Breast epithelium (tissue), 4 donors: ENCODE data around the gene NRGN. TPM values are rescaled to one million over a fixed set of nuclear protein-coding genes. Genes with fewer than 3 reads are reported as not detected.
A peak's percentile ranks its signal among the peaks of the same experiment; 100 is the strongest.

Source experiments
- DNase-seq, 2 donors: peaks; one replicate each; pipeline ENCODE4 v3.0.0-alpha.2; 2019; ENCODE audit warnings: low spot score in 2 of 2
- H3K27ac ChIP-seq, 2 donors: fragments of 200-600 bp; sonication (generic) in 1 of 2; one replicate each; pipeline ENCODE4 v1.5.1; 2016 to 2019; ENCODE audit warnings: mild to moderate bottlenecking in 1 of 2
- H3K27me3 ChIP-seq, 2 donors: fragments of 200-600 bp; sonication (generic) in 1 of 2; one replicate each; pipeline versions ENCODE4 v1.5.1 to v1.6.0; 2017 to 2019; ENCODE audit warnings: control low read depth in 1 of 2, mild to moderate bottlenecking in 1 of 2
- H3K36me3 ChIP-seq: fragments of 200-600 bp; one replicate; pipeline ENCODE4 v1.5.1; 2019
- H3K4me1 ChIP-seq, 2 donors: fragments of 200-600 bp; sonication (generic); one replicate each; pipeline ENCODE4 v1.5.1; 2016 to 2019; ENCODE audit warnings: control low read depth in 1 of 2
- H3K4me3 ChIP-seq, 3 donors: fragments of 200-600 bp; sonication (generic); 1 replicate in 2 of 3; 2 replicates in 1 of 3; pipeline ENCODE4 v1.5.1; 2016 to 2019; ENCODE audit warnings: mild to moderate bottlenecking in 3 of 3, moderate library complexity in 2 of 3
- H3K9me3 ChIP-seq, 2 donors: fragments of 200-600 bp; sonication (generic) in 1 of 2; one replicate each; pipeline ENCODE4 v1.5.1; 2016 to 2019; ENCODE audit warnings: control low read depth in 1 of 2
- CTCF ChIP-seq, 3 donors: fragments of 450-650 bp; IDR thresholded peaks; one replicate each; pipeline ENCODE4 v1.5.1; 2016 to 2017; ENCODE audit warnings: antibody characterized with exemption in 3 of 3, mild to moderate bottlenecking in 3 of 3, moderate library complexity in 3 of 3
- POLR2A ChIP-seq: fragments of 450-650 bp; IDR thresholded peaks from one replicate; pipeline ENCODE4 v1.6.1; 2016; ENCODE audit warnings: antibody characterized with exemption, mild to moderate bottlenecking, moderate library complexity
- POLR2AphosphoS5 ChIP-seq, 3 donors: sonication (generic); formaldehyde crosslinking; IDR thresholded peaks; one replicate each; pipeline ENCODE4 v1.6.1; 2017; ENCODE audit warnings: antibody characterized with exemption in 3 of 3
- intact Hi-C: fragments of 100-400 bp; cut with DNase I; formaldehyde crosslinking; loops from one replicate; pipeline ENCODE4 v1.15.1; 2023; ENCODE audit warnings: low total_unique reads
- total RNA-seq, 3 donors: library from RNA; depleted of rRNA; stranded (reverse); fragments of >200 nt; gene quantifications; one replicate each; pipeline ENCODE4 v1.1.0, GENCODE V29; 2016

NRGN gene
- total RNA-seq, 3 donors from 2014 or later, result 0.33 to 0.48 (median 0.44) TPM

GRCh38 chr11:124712392-124712791, 27.4 kb upstream of the NRGN start:
- H3K27me3 ChIP-seq, result peaks cover 0 to 3% of the 10 kb centered on the region in 2 donors
- H3K9me3 ChIP-seq, result peaks cover 0 to 13% of the 10 kb centered on the region in 2 donors
- no peak overlapping the region for H3K4me3 ChIP-seq
- H3K27ac ChIP-seq, result no peak overlapping the region
- no peaks in the 10 kb centered on the region for H3K4me1 ChIP-seq
- no peaks in the 10 kb centered on the region for H3K36me3 ChIP-seq
- no peak for TF ChIP-seq CTCF (IDR thresholded peaks at IDR 0.05)
- no peak for TF ChIP-seq POLR2A
- no peak for TF ChIP-seq POLR2AphosphoS5 (IDR thresholded peaks at IDR 0.05)
- intact Hi-C loops, result no loop called here
- DNase-seq, result no peak

- H3K27ac ChIP-seq, result no peak overlapping the region
- TF ChIP-seq POLR2A, result no peak
- no peaks in the 10 kb centered on the region for H3K4me1 ChIP-seq
- no peaks in the 10 kb centered on the region for H3K36me3 ChIP-seq
- peaks cover 0 to 27% of the 10 kb centered on the region in 2 donors for H3K27me3 ChIP-seq
- DNase-seq, result no peak
- intact Hi-C loops, result no loop called here
- no peak overlapping the region for H3K4me3 ChIP-seq
- no peaks in the 10 kb centered on the region for H3K9me3 ChIP-seq
These were observed 23.2 kb upstream of the NRGN start for GRCh38 chr11:124716591-124716990.

DNA sequence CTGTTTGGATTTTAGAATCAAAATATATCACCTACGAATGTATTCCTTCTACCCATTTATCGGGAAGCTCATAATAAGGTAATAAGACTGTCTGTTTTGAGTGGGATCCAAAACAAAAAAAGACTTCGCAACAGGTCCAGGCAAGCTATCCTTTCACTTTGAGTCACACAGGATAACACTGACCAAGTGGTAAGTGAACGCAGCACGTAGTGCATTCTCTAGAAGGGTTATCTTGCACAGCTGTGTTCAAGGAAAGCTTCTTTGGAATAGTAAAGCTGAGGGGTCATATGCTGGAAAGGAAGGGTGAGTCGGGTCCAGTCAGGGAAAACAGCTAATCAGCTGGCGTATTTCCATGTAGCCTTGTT, 22.3 kb upstream of the NRGN start:
- Histone ChIP-seq H3K27ac (peak overlapping the region in 1 of 2 donors; percentile 2), H3K27me3 (peaks cover 0 to 34% of the 10 kb centered on the region in 2 donors), H3K4me1 (no peaks in the 10 kb centered on the region), H3K4me3 (peak overlapping the region; percentile 32 to 62 (median 49)), H3K36me3 (no peaks in the 10 kb centered on the region), H3K9me3 (no peaks in the 10 kb centered on the region)
- TF ChIP-seq POLR2AphosphoS5 (IDR thresholded peaks at IDR 0.05) (no peak), POLR2A (no peak), CTCF (IDR thresholded peaks at IDR 0.05) (no peak)
- intact Hi-C loops, result no loop called here
- no peak for DNase-seq

DNA sequence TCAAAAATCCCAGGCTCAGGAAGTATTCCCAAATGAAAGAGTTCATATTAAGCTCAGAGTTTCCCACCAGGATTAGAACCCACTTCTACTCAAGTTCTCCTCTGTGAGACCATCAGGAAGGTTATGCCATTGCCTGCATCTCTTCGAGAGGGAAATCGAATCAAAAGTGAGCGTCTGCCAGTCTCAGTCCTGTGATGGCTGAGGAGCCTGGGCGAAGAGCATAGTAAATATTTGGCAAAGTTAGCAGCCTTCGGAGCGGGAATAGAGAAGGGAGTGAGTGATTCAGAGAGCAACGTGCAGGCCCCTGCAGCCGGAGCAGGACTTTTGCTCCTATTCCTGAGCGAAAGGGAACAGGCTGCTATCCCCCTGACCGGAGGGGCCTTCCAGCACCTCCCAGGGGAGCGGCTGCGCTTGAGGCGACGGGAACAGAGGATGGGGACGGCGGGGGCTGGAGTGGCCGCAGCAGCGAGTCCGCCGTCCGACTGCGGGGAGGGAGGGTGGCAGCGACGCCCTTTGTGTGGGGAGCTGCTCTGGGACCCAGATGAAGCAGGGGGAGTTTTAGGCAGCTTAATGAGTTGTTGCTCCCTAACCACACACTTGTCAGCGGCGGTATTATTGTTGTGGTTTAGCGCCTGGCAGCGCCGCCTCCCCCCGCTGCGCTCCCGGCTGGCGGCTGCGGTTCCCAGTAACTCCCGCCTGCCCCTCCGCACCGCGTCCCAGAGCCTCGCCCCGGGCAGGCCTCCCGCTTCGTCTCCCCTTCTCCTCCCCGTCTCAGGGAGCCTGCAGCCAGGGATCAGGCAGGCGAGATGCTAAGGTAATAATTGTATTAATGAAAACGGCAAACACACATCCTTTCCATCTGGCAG, 21.7 kb upstream of the NRGN start:
- Histone ChIP-seq H3K4me1 (no peaks in the 10 kb centered on the region), H3K27ac (peak overlapping the region in 1 of 2 donors; percentile 2), H3K27me3 (peaks cover 0 to 35% of the 10 kb centered on the region in 2 donors), H3K36me3 (no peaks in the 10 kb centered on the region), H3K9me3 (no peaks in the 10 kb centered on the region), H3K4me3 (peak overlapping the region; percentile 32 to 62 (median 49))
- intact Hi-C loops, result no loop called here
- TF ChIP-seq CTCF (IDR thresholded peaks at IDR 0.05) (no peak), POLR2A (no peak), POLR2AphosphoS5 (IDR thresholded peaks at IDR 0.05) (no peak)
- DNase-seq, result no peak

- Histone ChIP-seq H3K27me3 (peaks cover 0 to 35% of the 10 kb centered on the region in 2 donors), H3K4me1 (no peaks in the 10 kb centered on the region), H3K9me3 (no peaks in the 10 kb centered on the region), H3K4me3 (no peak overlapping the region), H3K27ac (no peak overlapping the region), H3K36me3 (no peaks in the 10 kb centered on the region)
- intact Hi-C loops, result no loop called here
- DNase-seq, result no peak
- no peak for TF ChIP-seq POLR2AphosphoS5 (IDR thresholded peaks at IDR 0.05)
- TF ChIP-seq POLR2A, result no peak
- TF ChIP-seq CTCF (IDR thresholded peaks at IDR 0.05), result no peak
These were observed 20.9 kb upstream of the NRGN start for GRCh38 chr11:124718801-124719200.
